HEK293 (cell line): ENCODE data around the gene SH3RF3.

Source experiments
- MYNN ChIP-seq: fragments of 450-650 bp; formaldehyde crosslinking; IDR thresholded peaks from 2 replicates; pipeline ENCODE4 v1.5.1; 2016; ENCODE audit warnings: missing biosample characterization, missing genetic modification characterization, borderline replicate concordance
- ZFP3 ChIP-seq: fragments of 450-650 bp; formaldehyde crosslinking; IDR thresholded peaks from 2 replicates; pipeline ENCODE4 v1.5.1; 2016; ENCODE audit warnings: low read depth, missing biosample characterization, missing genetic modification characterization
- ZNF121 ChIP-seq: fragments of 450-650 bp; formaldehyde crosslinking; IDR thresholded peaks from 2 replicates; pipeline ENCODE4 v1.5.1; 2016; ENCODE audit warnings: missing biosample characterization, missing genetic modification characterization
- TF ChIP-seq, protein P1 (sequence below): fragments of 450-650 bp; formaldehyde crosslinking; IDR thresholded peaks from 2 replicates; pipeline ENCODE4 v1.5.1; 2016; ENCODE audit warnings: missing biosample characterization, missing genetic modification characterization

DNA sequence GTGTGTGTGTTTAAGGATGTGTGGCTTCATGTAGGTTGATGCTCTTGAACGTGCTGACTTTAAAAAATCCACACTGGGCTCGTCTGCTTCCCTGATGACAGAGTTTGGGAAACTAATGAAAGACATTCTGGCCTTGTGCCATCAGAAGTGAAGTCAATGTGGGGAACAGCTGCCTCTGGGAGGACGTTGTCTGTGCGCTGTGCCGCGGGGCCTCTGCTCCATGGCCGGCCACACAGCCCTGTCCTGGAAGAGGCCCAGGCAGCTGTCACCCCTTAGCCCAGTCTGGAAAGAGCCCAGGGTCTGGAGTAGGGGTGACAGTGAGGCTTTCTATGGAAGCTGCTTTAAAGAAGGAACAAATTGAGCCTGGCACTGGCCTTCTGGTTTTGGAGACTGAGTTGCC is 155.8 kb downstream of the SH3RF3 start:
- no peak for TF ChIP-seq ZNF121 (tag by site-specific recombination)
- TF ChIP-seq ZFP3 (tag by site-specific recombination) = no peak
- no peak for TF ChIP-seq MYNN (tag by site-specific recombination)
- TF ChIP-seq, protein P1, sequence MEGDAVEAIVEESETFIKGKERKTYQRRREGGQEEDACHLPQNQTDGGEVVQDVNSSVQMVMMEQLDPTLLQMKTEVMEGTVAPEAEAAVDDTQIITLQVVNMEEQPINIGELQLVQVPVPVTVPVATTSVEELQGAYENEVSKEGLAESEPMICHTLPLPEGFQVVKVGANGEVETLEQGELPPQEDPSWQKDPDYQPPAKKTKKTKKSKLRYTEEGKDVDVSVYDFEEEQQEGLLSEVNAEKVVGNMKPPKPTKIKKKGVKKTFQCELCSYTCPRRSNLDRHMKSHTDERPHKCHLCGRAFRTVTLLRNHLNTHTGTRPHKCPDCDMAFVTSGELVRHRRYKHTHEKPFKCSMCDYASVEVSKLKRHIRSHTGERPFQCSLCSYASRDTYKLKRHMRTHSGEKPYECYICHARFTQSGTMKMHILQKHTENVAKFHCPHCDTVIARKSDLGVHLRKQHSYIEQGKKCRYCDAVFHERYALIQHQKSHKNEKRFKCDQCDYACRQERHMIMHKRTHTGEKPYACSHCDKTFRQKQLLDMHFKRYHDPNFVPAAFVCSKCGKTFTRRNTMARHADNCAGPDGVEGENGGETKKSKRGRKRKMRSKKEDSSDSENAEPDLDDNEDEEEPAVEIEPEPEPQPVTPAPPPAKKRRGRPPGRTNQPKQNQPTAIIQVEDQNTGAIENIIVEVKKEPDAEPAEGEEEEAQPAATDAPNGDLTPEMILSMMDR (tag by site-specific recombination) = no peak
